ENCODE measurements around the gene IL11. TPM values are rescaled to one million over a fixed set of nuclear protein-coding genes. Genes with fewer than 3 reads are reported as not detected.

IL11 gene
- polyA plus RNA-seq (2013, experiment 1 of 2) = 1.1 TPM
- polyA plus RNA-seq (2013, experiment 2 of 2) = 1.1 TPM

DNA sequence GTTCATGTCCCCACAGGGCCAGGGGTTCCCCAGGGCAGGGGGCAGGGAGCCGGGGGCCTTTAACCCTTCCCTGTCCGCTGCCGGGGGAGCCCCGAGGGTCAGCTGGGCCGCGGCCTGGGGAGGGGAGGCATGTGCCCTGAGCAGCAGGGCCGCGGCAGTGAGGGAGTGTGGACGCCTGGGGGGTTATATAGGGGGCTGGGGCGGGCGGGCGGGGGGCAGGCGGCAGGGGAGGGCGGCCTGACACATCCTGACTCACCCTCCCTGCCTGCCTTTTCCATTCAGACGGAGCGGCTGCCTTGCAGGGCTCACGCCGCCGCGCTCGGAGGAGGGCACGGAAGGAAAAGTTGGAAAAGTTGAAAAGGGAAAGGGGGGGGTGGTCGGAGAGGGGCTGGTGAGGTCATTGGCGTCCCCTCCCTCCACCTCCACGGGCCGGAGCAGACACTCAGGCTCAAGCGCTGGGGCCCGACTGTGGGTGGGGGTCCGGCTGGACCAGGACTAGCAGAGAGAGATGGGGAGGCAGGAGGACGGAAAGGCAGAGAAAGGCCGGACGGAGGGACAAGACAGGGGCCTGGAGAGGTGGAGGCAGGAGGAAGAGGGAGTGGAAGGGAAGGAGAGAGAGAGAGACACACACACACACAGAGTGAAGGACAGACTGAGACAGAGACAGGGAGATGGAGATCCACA lies at the start of gene IL11:
Gene IL11, minus strand, starts transcription at position 159 of the 684 bp plus-strand sequence. Its CDS starts 153 bp downstream, at position 6.
- Histone ChIP-seq H4K8ac (ENCODE audit: low read depth, low read length) (no peak within 1 kb of the TSS), H3K9ac (ENCODE audit: low read depth, low read length, poor library complexity) (peak within 1 kb of the TSS; percentile 70), H3K14ac (ENCODE audit: low read length) (no peak within 1 kb of the TSS), H3K4ac (ENCODE audit: low read length) (no peak within 1 kb of the TSS), H2BK12ac (ENCODE audit: low read length) (peak within 1 kb of the TSS; percentile 49), H3K18ac (ENCODE audit: low read length) (peak within 1 kb of the TSS; percentile 94), H2AK5ac (ENCODE audit: low read depth, low read length) (peak within 1 kb of the TSS; percentile 94), H3K4me2 (ENCODE audit: insufficient read depth, low read length, poor library complexity, severe bottlenecking) (peak within 1 kb of the TSS; percentile 83), H3K79me1 (ENCODE audit: low read depth, low read length) (no peaks in the 10 kb centered on the region), H3K23ac (ENCODE audit: low read depth, low read length, poor library complexity) (peak within 1 kb of the TSS; percentile 65), H2BK5ac (ENCODE audit: low read length) (peak within 1 kb of the TSS; percentile 35), H2BK15ac (ENCODE audit: low read length) (peak within 1 kb of the TSS; percentile 99), H2BK120ac (ENCODE audit: low read depth, low read length) (peak within 1 kb of the TSS; percentile 96), H3K36me3 (replicated peaks in 1 of 2; ENCODE audit: control insufficient read depth in 2 of 2, insufficient read depth in 2 of 2, low read length in 2 of 2) (no peaks in the 10 kb centered on the region), H3K27ac (replicated peaks; ENCODE audit: low read length) (no peak within 1 kb of the TSS), H2AFZ (ENCODE audit: low read length) (peak within 1 kb of the TSS; percentile 97), H3K9me3 (replicated peaks in 1 of 2; ENCODE audit: control insufficient read depth in 2 of 2, insufficient read depth in 1 of 2, low read depth in 1 of 2, low read length in 2 of 2) (no peaks in the 10 kb centered on the region), H3K4me1 (ENCODE audit: control insufficient read depth in 2 of 2, insufficient read depth in 1 of 2, low read depth in 1 of 2, low read length in 2 of 2) (peaks cover 23 to 28% of the 10 kb centered on the region in 2 donors), H4K91ac (ENCODE audit: low read depth, low read length, poor library complexity) (no peak within 1 kb of the TSS), H3K4me3 (ENCODE audit: low read length in 2 of 2) (peak within 1 kb of the TSS; percentile 40 to 79), H3K27me3 (ENCODE audit: control insufficient read depth in 3 of 3, insufficient read depth in 3 of 3, low read depth in 1 of 3, low read length in 3 of 3) (peaks cover 8 to 38% (median 26%) of the 10 kb centered on the region in 3 experiments)
- no CpG with 5 or more reads among the region's 32 CpGs for WGBS, 2 donors (ENCODE audit: extremely low coverage in 2 of 2, insufficient read length in 2 of 2, insufficient replicate concordance in 1 of 2)
- DNase-seq (ENCODE audit: low spot score) = no peak

- no peak overlapping the region for H3K4me3 ChIP-seq (ENCODE audit: low read length in 2 of 2)
- H2BK15ac ChIP-seq (ENCODE audit: low read length) = peak overlapping the region; percentile 49
- no peak overlapping the region for H4K91ac ChIP-seq (ENCODE audit: low read depth, low read length, poor library complexity)
- no CpG with 5 or more reads among the region's 5 CpGs for WGBS, 2 donors (ENCODE audit: extremely low coverage in 2 of 2, insufficient read length in 2 of 2, insufficient replicate concordance in 1 of 2)
- no peak overlapping the region for H3K23ac ChIP-seq (ENCODE audit: low read depth, low read length, poor library complexity)
- peaks cover 0 to 3% (median 2%) of the 10 kb centered on the region in 3 experiments for H3K27me3 ChIP-seq (ENCODE audit: control insufficient read depth in 3 of 3, insufficient read depth in 3 of 3, low read depth in 1 of 3, low read length in 3 of 3)
- no peak overlapping the region for H4K8ac ChIP-seq (ENCODE audit: low read depth, low read length)
- no peak for DNase-seq (ENCODE audit: low spot score)
- no peak overlapping the region for H3K27ac ChIP-seq (replicated peaks; ENCODE audit: low read length)
- peak overlapping the region; percentile 1 for H3K14ac ChIP-seq (ENCODE audit: low read length)
- H3K4ac ChIP-seq (ENCODE audit: low read length) = no peak overlapping the region
- H2AK5ac ChIP-seq (ENCODE audit: low read depth, low read length) = peak overlapping the region; percentile 63
- H2BK5ac ChIP-seq (ENCODE audit: low read length) = peak overlapping the region; percentile 24
- H3K79me1 ChIP-seq (ENCODE audit: low read depth, low read length) = no peaks in the 10 kb centered on the region
- H2BK120ac ChIP-seq (ENCODE audit: low read depth, low read length) = no peak overlapping the region
- no peaks in the 10 kb centered on the region for H3K9me3 ChIP-seq (replicated peaks in 1 of 2; ENCODE audit: control insufficient read depth in 2 of 2, insufficient read depth in 1 of 2, low read depth in 1 of 2, low read length in 2 of 2)
- H3K4me2 ChIP-seq (ENCODE audit: insufficient read depth, low read length, poor library complexity, severe bottlenecking) = no peak overlapping the region
- H3K36me3 ChIP-seq (replicated peaks in 1 of 2; ENCODE audit: control insufficient read depth in 2 of 2, insufficient read depth in 2 of 2, low read length in 2 of 2) = no peaks in the 10 kb centered on the region
- H2BK12ac ChIP-seq (ENCODE audit: low read length) = no peak overlapping the region
- H3K4me1 ChIP-seq (ENCODE audit: control insufficient read depth in 2 of 2, insufficient read depth in 1 of 2, low read depth in 1 of 2, low read length in 2 of 2) = peaks cover 0 to 2% of the 10 kb centered on the region in 2 donors
- no peak overlapping the region for H3K18ac ChIP-seq (ENCODE audit: low read length)
- no peak overlapping the region for H2AFZ ChIP-seq (ENCODE audit: low read length)
- no peak overlapping the region for H3K9ac ChIP-seq (ENCODE audit: low read depth, low read length, poor library complexity)
Measured at GRCh38 chr19:55419624-55420236, 49.5 kb upstream of the IL11 start.

DNA sequence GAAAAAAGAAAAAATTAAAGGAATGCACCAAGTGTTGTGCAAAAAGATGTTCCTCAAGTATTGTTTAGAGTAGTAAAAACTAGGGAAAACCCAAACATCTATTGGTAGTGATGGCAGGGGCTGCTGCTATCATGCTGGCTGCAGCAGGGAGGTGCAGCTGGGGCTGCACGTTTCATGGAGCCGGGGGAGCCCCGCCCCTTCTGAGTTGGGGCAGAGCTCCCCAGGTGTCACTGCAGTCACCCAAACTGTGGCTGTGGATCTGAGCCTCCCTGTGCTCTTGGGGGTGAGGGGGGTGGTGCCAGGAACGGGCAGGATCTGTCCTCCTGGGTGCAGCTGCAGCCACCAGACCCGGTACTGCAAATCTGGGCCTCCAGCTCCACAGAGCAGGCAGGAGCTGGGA lies 48.8 kb upstream of the IL11 start:
- H2AK5ac ChIP-seq (ENCODE audit: low read depth, low read length) = no peak overlapping the region
- no peak overlapping the region for H3K4me2 ChIP-seq (ENCODE audit: insufficient read depth, low read length, poor library complexity, severe bottlenecking)
- H3K36me3 ChIP-seq (replicated peaks in 1 of 2; ENCODE audit: control insufficient read depth in 2 of 2, insufficient read depth in 2 of 2, low read length in 2 of 2) = no peaks in the 10 kb centered on the region
- H3K18ac ChIP-seq (ENCODE audit: low read length) = no peak overlapping the region
- H3K27ac ChIP-seq (replicated peaks; ENCODE audit: low read length) = no peak overlapping the region
- H3K23ac ChIP-seq (ENCODE audit: low read depth, low read length, poor library complexity) = peak overlapping the region; percentile 31
- peaks cover 0 to 2% (median 0%) of the 10 kb centered on the region in 3 experiments for H3K27me3 ChIP-seq (ENCODE audit: control insufficient read depth in 3 of 3, insufficient read depth in 3 of 3, low read depth in 1 of 3, low read length in 3 of 3)
- no peak overlapping the region for H3K14ac ChIP-seq (ENCODE audit: low read length)
- DNase-seq (ENCODE audit: low spot score) = no peak
- H2BK12ac ChIP-seq (ENCODE audit: low read length) = no peak overlapping the region
- no peak overlapping the region for H2BK120ac ChIP-seq (ENCODE audit: low read depth, low read length)
- no peak overlapping the region for H2BK5ac ChIP-seq (ENCODE audit: low read length)
- no peak overlapping the region for H4K8ac ChIP-seq (ENCODE audit: low read depth, low read length)
- no peak overlapping the region for H3K4ac ChIP-seq (ENCODE audit: low read length)
- no peaks in the 10 kb centered on the region for H3K9me3 ChIP-seq (replicated peaks in 1 of 2; ENCODE audit: control insufficient read depth in 2 of 2, insufficient read depth in 1 of 2, low read depth in 1 of 2, low read length in 2 of 2)
- H2BK15ac ChIP-seq (ENCODE audit: low read length) = peak overlapping the region; percentile 49
- no CpG with 5 or more reads among the region's 5 CpGs for WGBS, 2 donors (ENCODE audit: extremely low coverage in 2 of 2, insufficient read length in 2 of 2, insufficient replicate concordance in 1 of 2)
- no peak overlapping the region for H4K91ac ChIP-seq (ENCODE audit: low read depth, low read length, poor library complexity)
- H3K4me3 ChIP-seq (ENCODE audit: low read length in 2 of 2) = no peak overlapping the region
- H3K79me1 ChIP-seq (ENCODE audit: low read depth, low read length) = no peaks in the 10 kb centered on the region
- H3K4me1 ChIP-seq (ENCODE audit: control insufficient read depth in 2 of 2, insufficient read depth in 1 of 2, low read depth in 1 of 2, low read length in 2 of 2) = peaks cover 0 to 2% of the 10 kb centered on the region in 2 donors
- H2AFZ ChIP-seq (ENCODE audit: low read length) = no peak overlapping the region
- H3K9ac ChIP-seq (ENCODE audit: low read depth, low read length, poor library complexity) = no peak overlapping the region

DNA sequence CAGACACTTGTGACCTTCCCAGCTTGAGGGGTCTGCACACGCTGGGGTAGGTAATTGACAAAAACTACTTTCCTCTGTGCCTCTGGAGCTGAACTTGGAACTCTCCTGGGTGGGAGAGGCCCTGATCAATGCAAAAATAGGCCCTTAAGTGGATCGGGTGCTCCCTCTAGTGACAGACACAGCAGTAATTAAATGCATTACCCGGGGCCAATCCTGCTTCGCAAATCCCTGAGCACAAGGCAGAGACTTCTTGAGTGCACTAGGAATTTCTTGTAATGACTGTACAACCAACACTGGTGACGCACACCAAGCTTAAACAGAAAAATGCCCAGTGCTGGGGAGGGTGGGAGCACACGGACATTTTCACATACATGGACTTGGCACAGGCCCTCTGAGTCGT lies 47.9 kb upstream of the IL11 start:
- H2AFZ ChIP-seq (ENCODE audit: low read length) = peak overlapping the region; percentile 46
- no peak overlapping the region for H3K23ac ChIP-seq (ENCODE audit: low read depth, low read length, poor library complexity)
- no peak overlapping the region for H2BK5ac ChIP-seq (ENCODE audit: low read length)
- no CpG with 5 or more reads among the region's 7 CpGs for WGBS, 2 donors (ENCODE audit: extremely low coverage in 2 of 2, insufficient read length in 2 of 2, insufficient replicate concordance in 1 of 2)
- H4K91ac ChIP-seq (ENCODE audit: low read depth, low read length, poor library complexity) = no peak overlapping the region
- H3K4me1 ChIP-seq (ENCODE audit: control insufficient read depth in 2 of 2, insufficient read depth in 1 of 2, low read depth in 1 of 2, low read length in 2 of 2) = peaks cover 0 to 2% of the 10 kb centered on the region in 2 donors
- H3K9me3 ChIP-seq (replicated peaks in 1 of 2; ENCODE audit: control insufficient read depth in 2 of 2, insufficient read depth in 1 of 2, low read depth in 1 of 2, low read length in 2 of 2) = no peaks in the 10 kb centered on the region
- no peaks in the 10 kb centered on the region for H3K36me3 ChIP-seq (replicated peaks in 1 of 2; ENCODE audit: control insufficient read depth in 2 of 2, insufficient read depth in 2 of 2, low read length in 2 of 2)
- H3K79me1 ChIP-seq (ENCODE audit: low read depth, low read length) = no peaks in the 10 kb centered on the region
- H2BK15ac ChIP-seq (ENCODE audit: low read length) = no peak overlapping the region
- H2AK5ac ChIP-seq (ENCODE audit: low read depth, low read length) = no peak overlapping the region
- H3K4ac ChIP-seq (ENCODE audit: low read length) = no peak overlapping the region
- H3K27ac ChIP-seq (replicated peaks; ENCODE audit: low read length) = no peak overlapping the region
- H2BK120ac ChIP-seq (ENCODE audit: low read depth, low read length) = no peak overlapping the region
- no peak overlapping the region for H3K4me2 ChIP-seq (ENCODE audit: insufficient read depth, low read length, poor library complexity, severe bottlenecking)
- H3K14ac ChIP-seq (ENCODE audit: low read length) = no peak overlapping the region
- no peak overlapping the region for H3K18ac ChIP-seq (ENCODE audit: low read length)
- H2BK12ac ChIP-seq (ENCODE audit: low read length) = no peak overlapping the region
- no peak overlapping the region for H4K8ac ChIP-seq (ENCODE audit: low read depth, low read length)
- H3K4me3 ChIP-seq (ENCODE audit: low read length in 2 of 2) = no peak overlapping the region
- H3K9ac ChIP-seq (ENCODE audit: low read depth, low read length, poor library complexity) = peak overlapping the region; percentile 24
- peak; percentile 67 for DNase-seq (ENCODE audit: low spot score)
- peaks cover 0 to 2% (median 0%) of the 10 kb centered on the region in 3 experiments for H3K27me3 ChIP-seq (ENCODE audit: control insufficient read depth in 3 of 3, insufficient read depth in 3 of 3, low read depth in 1 of 3, low read length in 3 of 3)
